Measurements from ENCODE around the gene TACC2. TPM values are rescaled to one million over a fixed set of nuclear protein-coding genes. Genes with fewer than 3 reads are reported as not detected.

Gene TACC2
- total RNA-seq, 4 donors from 2014 or later, result 63.1 to 102 (median 74.9) TPM

GRCh38 chr10:122120008-122120744, 131.2 kb downstream of the TACC2 start:
- ATAC-seq, result no peak
- TF ChIP-seq CTCF (IDR thresholded peaks at IDR 0.05), result no peak
- no peak for TF ChIP-seq EP300 (IDR thresholded peaks at IDR 0.05)
- TF ChIP-seq POLR2AphosphoS5 (IDR thresholded peaks at IDR 0.05), result no peak
- TF ChIP-seq POLR2A (IDR thresholded peaks at IDR 0.05), result no peak
- Histone ChIP-seq H3K27ac (peak overlapping the region in 3 of 4 donors; percentile 24 to 54 (median 46)), H3K4me3 (no peak overlapping the region), H3K9me3 (no peaks in the 10 kb centered on the region), H3K27me3 (no peaks in the 10 kb centered on the region), H3K36me3 (peaks cover 0 to 17% of the 10 kb centered on the region in 2 donors), H3K4me1 (peaks cover 9 to 58% (median 18%) of the 10 kb centered on the region in 3 donors)
- WGBS, 2 donors (ENCODE audit: low coverage in 1 of 2), result 90 to 100% methylated on average over 1 to 11 of the region's 22 CpGs

- Histone ChIP-seq H3K27me3 (no peaks in the 10 kb centered on the region), H3K9me3 (no peaks in the 10 kb centered on the region), H3K4me1 (peaks cover 4 to 52% (median 9%) of the 10 kb centered on the region in 3 donors), H3K4me3 (no peak overlapping the region), H3K36me3 (peaks cover 0 to 17% of the 10 kb centered on the region in 2 donors), H3K27ac (peak overlapping the region in 2 of 4 donors; percentile 9 to 54)
- no peak for TF ChIP-seq POLR2A (IDR thresholded peaks at IDR 0.05)
- TF ChIP-seq POLR2AphosphoS5 (IDR thresholded peaks at IDR 0.05), result no peak
- TF ChIP-seq EP300 (IDR thresholded peaks at IDR 0.05), result no peak
- no peak for TF ChIP-seq CTCF (IDR thresholded peaks at IDR 0.05)
- ATAC-seq, result no peak
- WGBS, 2 donors (ENCODE audit: low coverage in 1 of 2), result 74 to 88% methylated on average over 3 to 4 of the region's 5 CpGs
Measured at GRCh38 chr10:122121059-122121458, 132.1 kb downstream of the TACC2 start.

- TF ChIP-seq POLR2A (IDR thresholded peaks at IDR 0.05) (no peak), EP300 (IDR thresholded peaks at IDR 0.05) (no peak), CTCF (IDR thresholded peaks at IDR 0.05) (no peak), POLR2AphosphoS5 (IDR thresholded peaks at IDR 0.05) (no peak)
- H3K36me3 ChIP-seq, result peaks cover 0 to 17% of the 10 kb centered on the region in 2 donors
- no peak for ATAC-seq
- H3K27ac ChIP-seq, result no peak overlapping the region
- no peaks in the 10 kb centered on the region for H3K27me3 ChIP-seq
- H3K4me1 ChIP-seq, result peaks cover 3 to 52% (median 10%) of the 10 kb centered on the region in 3 donors
- H3K4me3 ChIP-seq, result no peak overlapping the region
- H3K9me3 ChIP-seq, result no peaks in the 10 kb centered on the region
- WGBS, 2 donors (ENCODE audit: low coverage in 1 of 2), result 50 to 72% methylated on average over 4 to 8 of the region's 8 CpGs
Measured at GRCh38 chr10:122122493-122122892, 133.5 kb downstream of the TACC2 start.

GRCh38 chr10:122123186-122123585, 134.2 kb downstream of the TACC2 start:
- WGBS, 2 donors (ENCODE audit: low coverage in 1 of 2), result 60% methylated on average over 3 of the region's 8 CpGs; no CpG with 5 or more reads in 1 of the 2 donors
- peaks cover 3 to 52% (median 17%) of the 10 kb centered on the region in 3 donors for H3K4me1 ChIP-seq
- H3K4me3 ChIP-seq, result no peak overlapping the region
- no peaks in the 10 kb centered on the region for H3K9me3 ChIP-seq
- H3K36me3 ChIP-seq, result peaks cover 0 to 17% of the 10 kb centered on the region in 2 donors
- no peak for TF ChIP-seq POLR2AphosphoS5 (IDR thresholded peaks at IDR 0.05)
- TF ChIP-seq CTCF (IDR thresholded peaks at IDR 0.05), result no peak
- no peak for TF ChIP-seq EP300 (IDR thresholded peaks at IDR 0.05)
- no peak for TF ChIP-seq POLR2A (IDR thresholded peaks at IDR 0.05)
- no peak for ATAC-seq
- no peaks in the 10 kb centered on the region for H3K27me3 ChIP-seq
- peak overlapping the region in 1 of 4 donors; percentile 12 for H3K27ac ChIP-seq

- H3K4me1 ChIP-seq, result peaks cover 3 to 52% (median 15%) of the 10 kb centered on the region in 3 donors
- ATAC-seq, result no peak
- H3K27ac ChIP-seq, result peak overlapping the region in 2 of 4 donors; percentile 25 to 37
- H3K9me3 ChIP-seq, result no peaks in the 10 kb centered on the region
- 75 to 76% methylated on average over 2 to 8 of the region's 9 CpGs for WGBS, 2 donors (ENCODE audit: low coverage in 1 of 2)
- TF ChIP-seq CTCF (IDR thresholded peaks at IDR 0.05) (no peak), EP300 (IDR thresholded peaks at IDR 0.05) (no peak), POLR2AphosphoS5 (IDR thresholded peaks at IDR 0.05) (no peak), POLR2A (IDR thresholded peaks at IDR 0.05) (no peak)
- peaks cover 0 to 17% of the 10 kb centered on the region in 2 donors for H3K36me3 ChIP-seq
- no peak overlapping the region for H3K4me3 ChIP-seq
- no peaks in the 10 kb centered on the region for H3K27me3 ChIP-seq
Measured at GRCh38 chr10:122124342-122124741, 135.4 kb downstream of the TACC2 start.

Data from gastroesophageal sphincter (tissue), 4 donors.